Parathyroid adenoma (tissue), 2 donors: ENCODE measurements around the gene PLPPR4.

Experiments used
- H2AFZ ChIP-seq: fragments of 300-600 bp; sonication (generic); one replicate; pipeline ENCODE4 v1.7.0; 2017; ENCODE audit warnings: antibody characterized with exemption, mild to moderate bottlenecking
- H3K27ac ChIP-seq: fragments of 300-600 bp; sonication (generic); one replicate; pipeline ENCODE4 v1.7.0; 2017
- H3K27me3 ChIP-seq: fragments of 300-600 bp; sonication (generic); one replicate; pipeline ENCODE4 v1.7.0; 2017; ENCODE audit warnings: low read length; ENCODE audit not compliant: control insufficient read depth, insufficient read depth
- H3K36me3 ChIP-seq: fragments of 300-600 bp; sonication (generic); one replicate; pipeline ENCODE4 v1.7.0; 2017; ENCODE audit warnings: low read length; ENCODE audit not compliant: control insufficient read depth, insufficient read depth
- H3K4me1 ChIP-seq: fragments of 300-600 bp; sonication (generic); one replicate; pipeline ENCODE4 v1.7.0; 2017; ENCODE audit warnings: control low read depth
- H3K4me2 ChIP-seq: fragments of 300-600 bp; sonication (generic); one replicate; pipeline ENCODE4 v1.7.0; 2017; ENCODE audit warnings: low read length
- H3K4me3 ChIP-seq: fragments of 300-600 bp; sonication (generic); one replicate; pipeline ENCODE4 v1.7.0; 2017; ENCODE audit warnings: low read depth, low read length
- H3K79me2 ChIP-seq: fragments of 300-600 bp; sonication (generic); one replicate; pipeline ENCODE4 v1.7.0; 2017; ENCODE audit warnings: control low read depth
- H3K9ac ChIP-seq: fragments of 300-600 bp; sonication (generic); one replicate; pipeline ENCODE4 v1.7.0; 2017; ENCODE audit warnings: mild to moderate bottlenecking
- H3K9me3 ChIP-seq: fragments of 300-600 bp; sonication (generic); one replicate; pipeline ENCODE4 v1.7.0; 2017; ENCODE audit warnings: low read length; ENCODE audit not compliant: control insufficient read depth
- CTCF ChIP-seq: fragments of 300-600 bp; sonication (generic); IDR thresholded peaks from one replicate; pipeline ENCODE4 v1.7.0; 2017; ENCODE audit warnings: antibody characterized with exemption, mild to moderate bottlenecking
- donor health status: primary hyperparathyroidism.

The PLPPR4 gene, protein sequence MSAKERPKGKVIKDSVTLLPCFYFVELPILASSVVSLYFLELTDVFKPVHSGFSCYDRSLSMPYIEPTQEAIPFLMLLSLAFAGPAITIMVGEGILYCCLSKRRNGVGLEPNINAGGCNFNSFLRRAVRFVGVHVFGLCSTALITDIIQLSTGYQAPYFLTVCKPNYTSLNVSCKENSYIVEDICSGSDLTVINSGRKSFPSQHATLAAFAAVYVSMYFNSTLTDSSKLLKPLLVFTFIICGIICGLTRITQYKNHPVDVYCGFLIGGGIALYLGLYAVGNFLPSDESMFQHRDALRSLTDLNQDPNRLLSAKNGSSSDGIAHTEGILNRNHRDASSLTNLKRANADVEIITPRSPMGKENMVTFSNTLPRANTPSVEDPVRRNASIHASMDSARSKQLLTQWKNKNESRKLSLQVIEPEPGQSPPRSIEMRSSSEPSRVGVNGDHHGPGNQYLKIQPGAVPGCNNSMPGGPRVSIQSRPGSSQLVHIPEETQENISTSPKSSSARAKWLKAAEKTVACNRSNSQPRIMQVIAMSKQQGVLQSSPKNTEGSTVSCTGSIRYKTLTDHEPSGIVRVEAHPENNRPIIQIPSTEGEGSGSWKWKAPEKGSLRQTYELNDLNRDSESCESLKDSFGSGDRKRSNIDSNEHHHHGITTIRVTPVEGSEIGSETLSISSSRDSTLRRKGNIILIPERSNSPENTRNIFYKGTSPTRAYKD

GRCh38 chr1:99264201-99265021 is at the start of gene PLPPR4:
Gene PLPPR4, plus strand, starts transcription at chr1:99264492. Its CDS starts 102 bp downstream, at chr1:99264594.
- peak within 1 kb of the TSS; percentile 77 for H2AFZ ChIP-seq
- H3K9ac ChIP-seq: no peak within 1 kb of the TSS
- no peaks in the 10 kb centered on the region for H3K4me1 ChIP-seq
- no peak for TF ChIP-seq CTCF
- peak within 1 kb of the TSS; percentile 54 for H3K4me3 ChIP-seq
- no peaks in the 10 kb centered on the region for H3K9me3 ChIP-seq
- no peak within 1 kb of the TSS for H3K27ac ChIP-seq
- no peaks in the 10 kb centered on the region for H3K79me2 ChIP-seq
- peak within 1 kb of the TSS; percentile 71 for H3K4me2 ChIP-seq
- no peaks in the 10 kb centered on the region for H3K27me3 ChIP-seq
- no peaks in the 10 kb centered on the region for H3K36me3 ChIP-seq

DNA sequence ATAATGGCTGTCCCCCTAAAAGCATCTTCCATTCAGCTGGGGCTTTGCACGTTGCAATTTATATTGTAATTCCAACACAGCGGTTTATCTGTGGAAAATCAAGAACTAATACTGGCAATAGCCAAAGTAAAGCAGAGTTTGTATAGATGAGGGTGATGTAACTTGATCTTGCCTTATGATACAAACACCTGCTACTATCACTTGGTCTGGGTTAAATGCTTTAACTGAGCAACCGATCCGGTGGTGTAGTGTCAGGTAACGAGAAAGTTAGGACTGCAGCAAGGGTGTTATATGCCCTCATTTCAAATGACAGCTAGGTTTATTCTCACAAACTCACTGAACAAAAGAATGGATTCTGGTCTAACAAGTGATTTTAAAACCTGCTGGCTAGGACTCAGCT is 47.3 kb upstream of the PLPPR4 start:
- Histone ChIP-seq H3K27ac (no peak overlapping the region), H3K9me3 (no peaks in the 10 kb centered on the region), H3K4me3 (no peak overlapping the region), H3K9ac (no peak overlapping the region), H3K79me2 (no peaks in the 10 kb centered on the region), H3K27me3 (no peaks in the 10 kb centered on the region), H2AFZ (no peak overlapping the region), H3K4me2 (no peak overlapping the region), H3K4me1 (no peaks in the 10 kb centered on the region), H3K36me3 (no peaks in the 10 kb centered on the region)
- no peak for TF ChIP-seq CTCF

DNA sequence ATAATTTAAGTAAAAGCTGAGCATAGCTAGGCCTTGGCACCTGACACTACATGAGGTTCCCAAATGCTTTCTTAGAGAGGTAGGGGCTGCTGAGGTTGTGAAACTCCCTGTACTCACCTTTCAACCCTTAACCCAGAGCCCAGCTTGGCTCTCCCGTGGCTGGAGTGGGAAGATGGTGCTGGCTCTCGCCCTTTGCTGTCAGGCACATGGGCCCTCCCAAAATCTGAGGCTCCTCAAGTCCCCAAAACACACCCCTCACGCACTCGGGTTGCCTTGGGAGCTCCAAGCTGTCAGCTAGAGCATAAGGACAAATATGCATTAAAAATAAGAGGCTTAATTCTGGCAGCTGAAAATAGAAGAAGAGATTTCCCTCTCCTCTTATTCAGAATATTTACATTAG is 46.7 kb upstream of the PLPPR4 start:
- no peak overlapping the region for H3K27ac ChIP-seq
- H3K36me3 ChIP-seq: no peaks in the 10 kb centered on the region
- H3K9ac ChIP-seq: no peak overlapping the region
- H3K9me3 ChIP-seq: no peaks in the 10 kb centered on the region
- no peaks in the 10 kb centered on the region for H3K79me2 ChIP-seq
- no peaks in the 10 kb centered on the region for H3K4me1 ChIP-seq
- no peaks in the 10 kb centered on the region for H3K27me3 ChIP-seq
- H3K4me2 ChIP-seq: no peak overlapping the region
- no peak overlapping the region for H2AFZ ChIP-seq
- H3K4me3 ChIP-seq: no peak overlapping the region
- no peak for TF ChIP-seq CTCF

DNA sequence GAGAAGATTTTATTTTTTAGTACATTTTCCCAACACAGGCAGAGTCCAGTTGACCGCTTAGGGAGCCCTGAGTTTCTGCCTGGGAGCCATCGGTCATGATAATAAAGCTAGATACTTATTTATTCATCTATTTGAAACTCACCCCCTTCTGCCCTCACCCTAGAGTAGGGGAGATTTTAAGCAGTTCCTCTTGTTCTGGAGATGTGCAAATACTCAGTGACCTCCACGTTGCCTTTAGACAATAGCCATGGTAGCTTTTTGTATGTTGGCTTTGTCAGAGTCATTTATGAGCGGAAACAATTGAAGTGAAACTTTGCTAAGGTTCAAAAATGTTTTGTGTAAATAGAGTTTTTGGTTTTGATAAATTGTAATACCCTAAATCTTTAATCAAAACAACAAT is 45.7 kb upstream of the PLPPR4 start:
- no peak for TF ChIP-seq CTCF
- Histone ChIP-seq H3K9ac (no peak overlapping the region), H3K4me2 (no peak overlapping the region)

More for the DNA sequence above, 45.7 kb upstream of the PLPPR4 start:
- Histone ChIP-seq H3K27ac (no peak overlapping the region), H2AFZ (no peak overlapping the region), H3K4me3 (no peak overlapping the region), H3K27me3 (no peaks in the 10 kb centered on the region), H3K4me1 (no peaks in the 10 kb centered on the region), H3K36me3 (no peaks in the 10 kb centered on the region), H3K9me3 (no peaks in the 10 kb centered on the region), H3K79me2 (no peaks in the 10 kb centered on the region)
